ENCODE data around the gene LYRM4.

Gene LYRM4

DNA sequence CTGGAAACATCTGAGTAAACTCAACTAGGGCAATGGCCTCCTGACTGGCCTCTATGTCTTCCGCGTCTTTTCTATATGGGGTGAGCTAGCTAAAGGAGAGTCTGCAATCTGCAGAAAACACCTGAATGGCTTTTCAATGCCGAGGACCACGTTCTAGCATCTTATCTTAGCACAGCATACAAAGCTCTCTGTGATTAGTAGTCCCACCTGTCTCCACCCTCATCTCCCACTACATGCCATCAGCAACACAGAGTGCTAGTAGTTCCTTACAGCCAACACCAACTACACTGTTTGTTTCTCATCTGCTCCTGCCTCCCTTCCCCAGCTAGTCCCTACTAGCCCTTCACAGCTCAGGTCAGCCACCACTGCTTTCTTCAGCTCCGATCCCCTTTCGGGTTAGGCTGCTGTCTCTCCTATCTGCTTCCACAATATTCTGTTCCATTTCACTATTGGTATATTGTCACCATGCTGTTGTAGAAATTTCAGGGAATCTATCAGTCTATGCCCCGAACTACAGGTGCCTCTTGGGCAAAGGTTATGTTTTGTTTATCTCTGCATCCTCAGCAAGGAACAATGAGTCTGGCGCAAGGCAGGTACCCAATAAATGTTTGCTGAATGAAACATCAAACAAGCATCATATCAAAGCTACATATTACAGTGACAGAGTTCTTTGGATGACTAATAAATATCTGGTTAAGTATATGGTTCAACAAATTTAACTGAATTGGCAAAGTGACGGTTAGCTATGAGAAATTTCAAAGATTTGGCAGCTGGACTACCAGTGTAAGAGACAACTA, 12.2 kb downstream of the LYRM4 start:
- TF ChIP-seq, protein P1, sequence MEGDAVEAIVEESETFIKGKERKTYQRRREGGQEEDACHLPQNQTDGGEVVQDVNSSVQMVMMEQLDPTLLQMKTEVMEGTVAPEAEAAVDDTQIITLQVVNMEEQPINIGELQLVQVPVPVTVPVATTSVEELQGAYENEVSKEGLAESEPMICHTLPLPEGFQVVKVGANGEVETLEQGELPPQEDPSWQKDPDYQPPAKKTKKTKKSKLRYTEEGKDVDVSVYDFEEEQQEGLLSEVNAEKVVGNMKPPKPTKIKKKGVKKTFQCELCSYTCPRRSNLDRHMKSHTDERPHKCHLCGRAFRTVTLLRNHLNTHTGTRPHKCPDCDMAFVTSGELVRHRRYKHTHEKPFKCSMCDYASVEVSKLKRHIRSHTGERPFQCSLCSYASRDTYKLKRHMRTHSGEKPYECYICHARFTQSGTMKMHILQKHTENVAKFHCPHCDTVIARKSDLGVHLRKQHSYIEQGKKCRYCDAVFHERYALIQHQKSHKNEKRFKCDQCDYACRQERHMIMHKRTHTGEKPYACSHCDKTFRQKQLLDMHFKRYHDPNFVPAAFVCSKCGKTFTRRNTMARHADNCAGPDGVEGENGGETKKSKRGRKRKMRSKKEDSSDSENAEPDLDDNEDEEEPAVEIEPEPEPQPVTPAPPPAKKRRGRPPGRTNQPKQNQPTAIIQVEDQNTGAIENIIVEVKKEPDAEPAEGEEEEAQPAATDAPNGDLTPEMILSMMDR (IDR thresholded peaks at IDR 0.05; ENCODE audit: poor library complexity, severe bottlenecking), result no peak
- H3K4me1 ChIP-seq (ENCODE audit: insufficient read depth, poor library complexity, severe bottlenecking), result peaks cover 29% of the 10 kb centered on the region
- H3K4me3 ChIP-seq (ENCODE audit: severe bottlenecking), result no peak overlapping the region
- no peaks in the 10 kb centered on the region for H3K27me3 ChIP-seq (ENCODE audit: insufficient read depth, poor library complexity, severe bottlenecking)
- ATAC-seq (ENCODE audit: low read depth), result no peak
- peaks cover 9% of the 10 kb centered on the region; the same call in 1 of the 2 replicates for H3K36me3 ChIP-seq (ENCODE audit: low read depth)
- no peak for DNase-seq (ENCODE audit: low spot score)
- H3K27ac ChIP-seq (ENCODE audit: poor library complexity, severe bottlenecking), result peak overlapping the region; percentile 51
- no peaks in the 10 kb centered on the region for H3K9me3 ChIP-seq (ENCODE audit: severe bottlenecking)

DNA sequence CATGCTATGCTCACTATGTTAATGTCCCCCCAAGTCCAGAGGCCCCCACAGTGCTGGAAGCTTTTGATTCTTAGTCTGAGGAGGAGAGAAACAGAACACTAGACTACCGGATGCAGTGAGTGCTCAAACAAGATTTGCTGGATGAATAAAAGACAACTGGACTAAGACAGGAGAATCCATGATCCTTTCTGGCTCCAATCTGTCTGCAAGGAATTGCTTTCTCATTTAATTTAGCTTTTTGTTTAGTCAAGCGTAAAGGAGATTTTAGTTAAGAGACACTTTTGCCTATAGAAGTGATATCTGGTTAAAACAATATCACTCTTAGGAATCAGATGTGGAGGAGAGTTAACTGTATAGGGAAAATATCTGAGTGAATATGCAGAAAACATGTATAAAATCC, 13.5 kb downstream of the LYRM4 start:
- no peak overlapping the region for H3K4me3 ChIP-seq (ENCODE audit: severe bottlenecking)
- TF ChIP-seq, protein P1 (IDR thresholded peaks at IDR 0.05; ENCODE audit: poor library complexity, severe bottlenecking), result no peak

DNA sequence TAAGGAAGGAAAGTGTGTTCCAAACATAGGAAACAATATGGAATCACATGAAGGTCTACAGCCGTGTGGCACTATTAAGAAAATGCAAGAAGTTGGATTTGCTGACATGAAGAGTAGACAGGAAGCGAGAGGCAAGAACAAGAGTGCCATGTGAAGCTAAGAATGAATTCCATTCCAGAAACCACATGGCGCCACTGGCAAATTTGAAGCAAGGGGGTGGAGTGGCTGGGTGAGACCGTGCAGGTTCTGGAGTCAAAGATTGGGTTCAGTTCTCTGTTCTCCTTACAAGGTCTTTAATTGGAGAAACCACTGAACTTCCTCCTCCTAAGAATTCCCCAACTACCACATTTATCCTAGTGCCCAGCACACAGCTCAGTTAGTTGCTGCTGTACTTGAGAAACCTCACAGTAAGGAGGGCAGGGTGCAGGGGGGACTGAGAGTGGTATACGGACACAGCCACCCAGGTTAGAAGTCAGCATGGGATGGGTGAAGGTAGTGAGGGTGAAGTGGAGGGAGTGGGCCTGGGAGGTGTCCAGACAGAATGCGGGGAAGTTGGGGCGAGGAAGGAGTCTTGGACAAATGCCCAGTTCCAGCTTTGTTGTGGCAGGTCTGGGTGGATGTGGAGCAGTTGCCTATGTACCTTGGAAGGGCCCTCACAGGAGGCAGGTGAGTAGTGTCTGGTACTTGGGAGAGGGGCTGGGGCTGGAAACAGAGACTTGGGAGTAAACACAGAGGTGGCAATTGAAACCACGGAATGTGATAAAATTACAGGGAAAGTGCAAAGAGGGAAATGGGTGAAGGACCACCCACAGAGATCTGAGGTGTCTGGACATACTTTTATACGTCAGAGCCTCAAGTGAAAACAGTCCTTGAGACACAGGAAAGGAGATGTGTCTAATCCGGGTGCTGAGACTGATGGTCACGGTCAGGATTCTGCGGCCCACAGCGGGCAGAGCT, 14.3 kb downstream of the LYRM4 start:
- Histone ChIP-seq H3K9me3 (ENCODE audit: severe bottlenecking) (no peaks in the 10 kb centered on the region), H3K27ac (ENCODE audit: poor library complexity, severe bottlenecking) (no peak overlapping the region), H3K4me3 (ENCODE audit: severe bottlenecking) (no peak overlapping the region), H3K4me1 (ENCODE audit: insufficient read depth, poor library complexity, severe bottlenecking) (peaks cover 29% of the 10 kb centered on the region), H3K27me3 (ENCODE audit: insufficient read depth, poor library complexity, severe bottlenecking) (no peaks in the 10 kb centered on the region), H3K36me3 (ENCODE audit: low read depth) (peaks cover 5% of the 10 kb centered on the region; the same call in 1 of the 2 replicates)
- ATAC-seq (ENCODE audit: low read depth) (no peak; the same call in 2 of the 3 replicates), DNase-seq (ENCODE audit: low spot score) (no peak)
- TF ChIP-seq, protein P1 (IDR thresholded peaks at IDR 0.05; ENCODE audit: poor library complexity, severe bottlenecking), result no peak

More for the DNA sequence above, 13.5 kb downstream of the LYRM4 start:
- Histone ChIP-seq H3K27ac (ENCODE audit: poor library complexity, severe bottlenecking) (no peak overlapping the region), H3K9me3 (ENCODE audit: severe bottlenecking) (no peaks in the 10 kb centered on the region), H3K36me3 (ENCODE audit: low read depth) (peaks cover 5% of the 10 kb centered on the region; the same call in 1 of the 2 replicates), H3K27me3 (ENCODE audit: insufficient read depth, poor library complexity, severe bottlenecking) (no peaks in the 10 kb centered on the region), H3K4me1 (ENCODE audit: insufficient read depth, poor library complexity, severe bottlenecking) (peaks cover 29% of the 10 kb centered on the region)
- DNase-seq (ENCODE audit: low spot score), result no peak
- no peak for ATAC-seq (ENCODE audit: low read depth)

DNA sequence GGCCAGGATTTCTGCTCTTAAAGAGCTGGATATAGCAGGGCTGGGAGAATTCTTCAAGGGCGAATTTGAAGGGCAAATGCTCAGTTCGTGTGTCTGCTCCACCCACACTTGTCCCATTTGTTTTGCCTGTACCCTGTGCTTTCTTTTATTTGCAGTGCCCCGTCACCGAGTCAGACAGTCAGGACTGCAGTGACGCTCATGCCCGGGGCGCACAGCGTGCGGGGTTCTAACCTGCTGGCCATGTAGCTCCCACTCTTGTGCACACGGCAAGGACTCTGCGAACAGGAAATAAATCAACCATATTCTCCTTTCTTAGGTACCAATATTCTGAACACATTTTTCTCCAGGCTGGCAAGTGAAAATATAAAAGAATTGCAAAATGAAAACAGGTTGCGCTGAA, 17.7 kb downstream of the LYRM4 start:
- H3K9me3 ChIP-seq (ENCODE audit: severe bottlenecking), result no peaks in the 10 kb centered on the region
- H3K27ac ChIP-seq (ENCODE audit: poor library complexity, severe bottlenecking), result no peak overlapping the region
- no peak overlapping the region for H3K4me3 ChIP-seq (ENCODE audit: severe bottlenecking)
- DNase-seq (ENCODE audit: low spot score), result no peak
- no peak for ATAC-seq (ENCODE audit: low read depth)
- peaks cover 5% of the 10 kb centered on the region; the same call in 1 of the 2 replicates for H3K36me3 ChIP-seq (ENCODE audit: low read depth)
- peaks cover 3% of the 10 kb centered on the region for H3K4me1 ChIP-seq (ENCODE audit: insufficient read depth, poor library complexity, severe bottlenecking)
- TF ChIP-seq, protein P1 (IDR thresholded peaks at IDR 0.05; ENCODE audit: poor library complexity, severe bottlenecking), result no peak
- H3K27me3 ChIP-seq (ENCODE audit: insufficient read depth, poor library complexity, severe bottlenecking), result no peaks in the 10 kb centered on the region

Measured in RWPE2 (cell line).